ENCODE data around the gene PIF1.
"Not testable (repeated sequence)": the region's sequence is repeated elsewhere in the genome, so short reads cannot be mapped to it uniquely, and the experiment has no call there.

Gene PIF1

GRCh38 chr15:64816452-64816851 is 9.0 kb downstream of the PIF1 start:
- TF ChIP-seq CTCF (conservative IDR thresholded peaks at IDR 0.05) (no peak), ZFX (IDR thresholded peaks at IDR 0.05) (no peak)
- no peak overlapping the region for H3K27ac ChIP-seq

GRCh38 chr15:64814965-64815364 is 10.5 kb downstream of the PIF1 start:
- not testable (repeated sequence) for H3K27ac ChIP-seq

GRCh38 chr15:64814283-64814682 is 11.2 kb downstream of the PIF1 start:
- H3K27ac ChIP-seq = not testable (repeated sequence)

- TF ChIP-seq CTCF (conservative IDR thresholded peaks at IDR 0.05) (no peak), ZFX (IDR thresholded peaks at IDR 0.05) (no peak)
- H3K27ac ChIP-seq = no peak overlapping the region
These were observed 12.4 kb downstream of the PIF1 start for GRCh38 chr15:64813075-64813474.

GRCh38 chr15:64810497-64811326 is 14.7 kb downstream of the PIF1 start:
- no peak overlapping the region for H3K27ac ChIP-seq
- TF ChIP-seq CTCF (conservative IDR thresholded peaks at IDR 0.05) = no peak
- no peak for TF ChIP-seq ZFX (IDR thresholded peaks at IDR 0.05)

GRCh38 chr15:64809649-64810496 is 15.6 kb downstream of the PIF1 start:
- H3K27ac ChIP-seq = no peak overlapping the region

GRCh38 chr15:64808785-64809453 is 16.5 kb downstream of the PIF1 start:
- no peak overlapping the region for H3K27ac ChIP-seq

More at GRCh38 chr15:64809649-64810496, 15.6 kb downstream of the PIF1 start:
- peak; percentile 98 for TF ChIP-seq CTCF (conservative IDR thresholded peaks at IDR 0.05)
- no peak for TF ChIP-seq ZFX (IDR thresholded peaks at IDR 0.05)

More at GRCh38 chr15:64808785-64809453, 16.5 kb downstream of the PIF1 start:
- TF ChIP-seq ZFX (IDR thresholded peaks at IDR 0.05) = no peak
- TF ChIP-seq CTCF (conservative IDR thresholded peaks at IDR 0.05) = no peak

All from C4-2B (cell line).